H9 (cell line): ENCODE results near the gene TLX2. TPM values are rescaled to one million over a fixed set of nuclear protein-coding genes. Genes with fewer than 3 reads are reported as not detected.

Experiments used
- DNase-seq: peaks from one replicate; pipeline ENCODE4 v3.0.0-alpha.2; 2017
- H2AFZ ChIP-seq: one replicate; pipeline ENCODE4 v1.6.1; 2013; ENCODE audit warnings: mild to moderate bottlenecking, low read length, control low read depth, moderate library complexity
- H2AK5ac ChIP-seq: 2 replicates; pipeline ENCODE4 v1.6.1; 2013; ENCODE audit warnings: low read length, control low read depth, mixed read lengths; ENCODE audit not compliant: insufficient read length
- H2BK120ac ChIP-seq: one replicate; pipeline ENCODE4 v1.6.1; 2013; ENCODE audit warnings: low read depth, mild to moderate bottlenecking, low read length, control low read depth, inconsistent platforms; ENCODE audit not compliant: poor library complexity, severe bottlenecking
- H2BK12ac ChIP-seq: 2 replicates; pipeline ENCODE4 v1.6.1; 2013; ENCODE audit warnings: low read length, control low read depth, mixed read lengths, low read depth; ENCODE audit not compliant: insufficient read length
- H2BK15ac ChIP-seq: 2 replicates; pipeline ENCODE4 v1.6.1; 2013; ENCODE audit warnings: low read depth, low read length, control low read depth
- H2BK20ac ChIP-seq: one replicate; pipeline ENCODE4 v1.6.1; 2013; ENCODE audit warnings: low read depth, mild to moderate bottlenecking, low read length, control low read depth, inconsistent platforms; ENCODE audit not compliant: poor library complexity, severe bottlenecking
- H2BK5ac ChIP-seq: 2 replicates; pipeline ENCODE4 v1.6.1; 2013; ENCODE audit warnings: low read length, control low read depth, mixed read lengths; ENCODE audit not compliant: insufficient read length
- H3K14ac ChIP-seq: 2 replicates; pipeline ENCODE4 v1.6.1; 2013; ENCODE audit warnings: low read length, control low read depth; ENCODE audit not compliant: insufficient read depth
- H3K18ac ChIP-seq: 2 replicates; pipeline ENCODE4 v1.6.1; 2013; ENCODE audit warnings: low read depth, mild to moderate bottlenecking, mixed read lengths, low read length, control low read depth; ENCODE audit not compliant: insufficient read length
- H3K23ac ChIP-seq: 2 replicates; pipeline ENCODE4 v1.6.1; 2013; ENCODE audit warnings: low read length, control low read depth, mixed read lengths, low read depth; ENCODE audit not compliant: insufficient read length
- H3K23me2 ChIP-seq: 2 replicates; pipeline ENCODE4 v1.6.1; 2013; ENCODE audit warnings: low read depth, mild to moderate bottlenecking, mixed read lengths, low read length, control low read depth; ENCODE audit not compliant: insufficient read length, poor library complexity, severe bottlenecking
- H3K27ac ChIP-seq: 2 replicates; pipeline ENCODE4 v1.5.1; 2013; ENCODE audit warnings: low read length, control low read depth, mixed read lengths, low read depth; ENCODE audit not compliant: insufficient read length
- H3K27me3 ChIP-seq: 2 replicates; pipeline ENCODE4 v1.6.1; 2013; ENCODE audit warnings: low read length, control low read depth, inconsistent platforms; ENCODE audit not compliant: insufficient read depth
- H3K4ac ChIP-seq: 2 replicates; pipeline ENCODE4 v1.6.1; 2013; ENCODE audit warnings: low read depth, mild to moderate bottlenecking, control low read depth, inconsistent platforms, low read length, moderate library complexity
- H3K4me1 ChIP-seq: 2 replicates; pipeline ENCODE4 v1.6.1; 2013; ENCODE audit warnings: low read length, control low read depth, inconsistent platforms; ENCODE audit not compliant: insufficient read depth
- H3K4me2 ChIP-seq: 2 replicates; pipeline ENCODE4 v1.6.1; 2013; ENCODE audit warnings: low read length, control low read depth, mixed read lengths; ENCODE audit not compliant: insufficient read length, insufficient read depth
- H3K56ac ChIP-seq: 2 replicates; pipeline ENCODE4 v1.6.1; 2013; ENCODE audit warnings: low read depth, mild to moderate bottlenecking, mixed read lengths, low read length, control low read depth; ENCODE audit not compliant: insufficient read length
- H3K79me1 ChIP-seq: 2 replicates; pipeline ENCODE4 v1.6.1; 2013; ENCODE audit warnings: low read depth, mild to moderate bottlenecking, moderate library complexity, low read length, control low read depth, inconsistent platforms; ENCODE audit not compliant: insufficient read depth, poor library complexity, severe bottlenecking
- H3K79me2 ChIP-seq: 2 replicates; pipeline ENCODE4 v1.6.1; 2013; ENCODE audit warnings: low read length, control low read depth, inconsistent platforms; ENCODE audit not compliant: insufficient read depth
- H3K9ac ChIP-seq: 2 replicates; pipeline ENCODE4 v1.6.1; 2013; ENCODE audit warnings: low read length, control low read depth, mixed read lengths; ENCODE audit not compliant: insufficient read length; ENCODE audit errors: extremely low read depth
- H3K9me3 ChIP-seq: one replicate; pipeline ENCODE4 v1.6.1; 2013; ENCODE audit warnings: low read depth, low read length, inconsistent platforms; ENCODE audit not compliant: control insufficient read depth
- H3T11ph ChIP-seq: one replicate; pipeline ENCODE4 v1.6.1; 2013; ENCODE audit warnings: mild to moderate bottlenecking, low read length, control low read depth, inconsistent platforms
- H4K20me1 ChIP-seq: one replicate; pipeline ENCODE4 v1.6.1; 2013; ENCODE audit not compliant: control insufficient read depth, insufficient read length, insufficient read depth
- H4K5ac ChIP-seq: 2 replicates; pipeline ENCODE4 v1.6.1; 2013; ENCODE audit warnings: low read depth, mild to moderate bottlenecking, mixed read lengths, low read length, control low read depth; ENCODE audit not compliant: insufficient read length
- H4K8ac ChIP-seq: replicated peaks from 2 replicates; pipeline ENCODE4 v1.6.1; 2013; ENCODE audit warnings: low read length, control low read depth, mixed read lengths, low read depth; ENCODE audit not compliant: insufficient read length
- H4K91ac ChIP-seq: 2 replicates; pipeline ENCODE4 v1.6.1; 2013; ENCODE audit warnings: low read depth, mild to moderate bottlenecking, moderate library complexity, mixed read lengths, low read length, control low read depth; ENCODE audit not compliant: insufficient read length
- H3K27ac Mint-ChIP-seq, 3 experiments: 2 replicates in 2 of 3; 3 replicates in 1 of 3; pipeline ENCODE4 v1.8.0; 2020 to 2021; ENCODE audit warnings: mixed read lengths in 3 of 3, mild to moderate bottlenecking in 1 of 3, moderate library complexity in 1 of 3
- H3K27me3 Mint-ChIP-seq: 2 replicates; pipeline ENCODE4 v1.8.0; 2021; ENCODE audit warnings: low read depth, mild to moderate bottlenecking, moderate library complexity, mixed read lengths
- H3K36me3 Mint-ChIP-seq, 3 experiments: 2 replicates in 2 of 3; 3 replicates in 1 of 3; pipeline ENCODE4 v1.8.0; 2020 to 2021; ENCODE audit warnings: low read depth in 3 of 3, mixed read lengths in 3 of 3; ENCODE audit not compliant: insufficient read depth in 1 of 3
- H3K4me1 Mint-ChIP-seq, 2 experiments: 2 replicates each; pipeline ENCODE4 v1.8.0; 2020; ENCODE audit warnings: mixed read lengths in 2 of 2
- H3K4me3 Mint-ChIP-seq, 2 experiments: 2 replicates in 1 of 2; 3 replicates in 1 of 2; pipeline ENCODE4 v1.8.0; 2020 to 2021; ENCODE audit warnings: mild to moderate bottlenecking in 2 of 2, mixed read lengths in 2 of 2, moderate library complexity in 1 of 2
- H3K9me3 Mint-ChIP-seq, 2 experiments: 2 replicates in 1 of 2; 3 replicates in 1 of 2; pipeline ENCODE4 v1.8.0; 2020; ENCODE audit warnings: mild to moderate bottlenecking in 2 of 2, mixed read lengths in 2 of 2, moderate library complexity in 1 of 2
- WGBS: extraction: QIAGEN DNeasy Blood & Tissue Kit; methylation state at CpG from one replicate; pipeline ENCODE4 v1.1.7; 2013; ENCODE audit warnings: missing lambda C conversion rate, low lambda C conversion rate, mixed read lengths; ENCODE audit not compliant: insufficient read length; ENCODE audit errors: extremely low coverage; 5-methylcytosine and 5-hydroxymethylcytosine counted together
- total RNA-seq: library from RNA; stranded (reverse); gene quantifications from 2 replicates; pipeline ENCODE4 v1.2.1, GENCODE V29; 2021
- TF ChIP-seq, protein P1 (sequence below): fragments of 200-600 bp; sonication (generic); conservative IDR thresholded peaks from 3 replicates; pipeline ENCODE4 v1.8.0; 2021; ENCODE audit warnings: antibody characterized with exemption, mild to moderate bottlenecking

TLX2 gene
- total RNA-seq, 1 experiment from 2014 or later = 0.20 TPM

DNA sequence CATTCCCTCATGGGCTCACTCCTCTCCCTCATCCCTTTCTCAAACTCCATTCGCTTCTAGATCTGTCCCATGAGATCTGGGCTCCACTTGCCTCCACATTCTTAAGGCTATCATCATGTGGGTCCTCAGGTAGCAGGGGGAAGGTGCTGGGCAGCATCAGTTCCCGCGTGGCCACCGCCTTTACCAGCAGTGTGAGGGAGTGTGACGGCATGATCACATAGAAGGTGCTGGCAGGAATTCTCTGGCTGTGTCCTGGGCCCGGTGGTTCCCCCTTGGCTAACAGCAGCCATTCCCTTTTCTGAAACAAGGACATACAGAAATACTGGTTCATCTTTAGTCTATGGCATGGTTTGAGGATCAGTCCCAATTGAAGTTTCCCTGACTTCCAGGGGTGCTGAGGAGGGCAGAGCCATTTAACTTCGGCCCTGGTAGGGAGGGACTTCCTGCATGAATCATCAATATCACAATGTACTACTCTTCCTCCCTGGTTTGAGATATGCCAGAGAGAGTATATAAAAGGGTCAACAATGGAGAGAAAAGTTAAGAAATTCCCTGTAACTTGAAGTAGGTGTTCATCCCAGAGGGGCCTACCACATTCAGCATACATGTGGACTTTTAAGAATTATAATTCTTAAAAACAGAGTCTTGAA, 48.0 kb downstream of the TLX2 start:
- H2AK5ac ChIP-seq = no peak overlapping the region
- no peak overlapping the region for H3K4me2 ChIP-seq
- no peak overlapping the region for H3K18ac ChIP-seq
- H4K8ac ChIP-seq = no peak overlapping the region
- H3K9ac ChIP-seq = no peak overlapping the region
- H4K91ac ChIP-seq = no peak overlapping the region
- H3K36me3 Mint-ChIP-seq = 0 out of 7 replicates have a peak, but pooled peaks cover 0 to 3% (median 1%) of the 10 kb centered on the region in 3 experiments
- H3K4me1 ChIP-seq = 0 out of 2 replicates have a peak, but pooled peaks cover 3% of the 10 kb centered on the region
- H3K23me2 ChIP-seq = no peaks in the 10 kb centered on the region
- H4K5ac ChIP-seq = no peak overlapping the region
- peaks cover 20% of the 10 kb centered on the region for H3K27me3 Mint-ChIP-seq
- H2AFZ ChIP-seq = no peak overlapping the region
- no peaks in the 10 kb centered on the region for H4K20me1 ChIP-seq
- no peak overlapping the region for H3T11ph ChIP-seq
- H3K23ac ChIP-seq = no peak overlapping the region
- no peak overlapping the region for H3K4ac ChIP-seq
- peaks cover 9 to 14% of the 10 kb centered on the region in 2 experiments for H3K4me1 Mint-ChIP-seq
- H3K79me1 ChIP-seq = no peaks in the 10 kb centered on the region
- TF ChIP-seq, protein P1, sequence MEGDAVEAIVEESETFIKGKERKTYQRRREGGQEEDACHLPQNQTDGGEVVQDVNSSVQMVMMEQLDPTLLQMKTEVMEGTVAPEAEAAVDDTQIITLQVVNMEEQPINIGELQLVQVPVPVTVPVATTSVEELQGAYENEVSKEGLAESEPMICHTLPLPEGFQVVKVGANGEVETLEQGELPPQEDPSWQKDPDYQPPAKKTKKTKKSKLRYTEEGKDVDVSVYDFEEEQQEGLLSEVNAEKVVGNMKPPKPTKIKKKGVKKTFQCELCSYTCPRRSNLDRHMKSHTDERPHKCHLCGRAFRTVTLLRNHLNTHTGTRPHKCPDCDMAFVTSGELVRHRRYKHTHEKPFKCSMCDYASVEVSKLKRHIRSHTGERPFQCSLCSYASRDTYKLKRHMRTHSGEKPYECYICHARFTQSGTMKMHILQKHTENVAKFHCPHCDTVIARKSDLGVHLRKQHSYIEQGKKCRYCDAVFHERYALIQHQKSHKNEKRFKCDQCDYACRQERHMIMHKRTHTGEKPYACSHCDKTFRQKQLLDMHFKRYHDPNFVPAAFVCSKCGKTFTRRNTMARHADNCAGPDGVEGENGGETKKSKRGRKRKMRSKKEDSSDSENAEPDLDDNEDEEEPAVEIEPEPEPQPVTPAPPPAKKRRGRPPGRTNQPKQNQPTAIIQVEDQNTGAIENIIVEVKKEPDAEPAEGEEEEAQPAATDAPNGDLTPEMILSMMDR = no peak
- H3K56ac ChIP-seq = no peak overlapping the region
- H2BK20ac ChIP-seq = no peak overlapping the region
- H2BK15ac ChIP-seq = 0 out of 2 replicates have a peak overlapping the region, but pooled peaks have one; percentile 53
- WGBS = no CpG with 5 or more reads among the region's 7 CpGs
- no peaks in the 10 kb centered on the region for H3K9me3 ChIP-seq
- H3K9me3 Mint-ChIP-seq = no peaks in the 10 kb centered on the region
- peak overlapping the region in 1 of 3 experiments; percentile 54; a peak in 1 of 7 replicates for H3K27ac Mint-ChIP-seq
- no peak overlapping the region for H2BK120ac ChIP-seq
- DNase-seq = no peak
- H2BK5ac ChIP-seq = no peak overlapping the region
- no peak overlapping the region for H3K4me3 Mint-ChIP-seq
- no peaks in the 10 kb centered on the region for H3K27me3 ChIP-seq
- H3K27ac ChIP-seq = no peak overlapping the region
- H3K14ac ChIP-seq = no peak overlapping the region
- H3K79me2 ChIP-seq = no peaks in the 10 kb centered on the region
- H2BK12ac ChIP-seq = no peak overlapping the region
